GM18502 (cell line): ENCODE measurements around the gene HSPA1A.
A peak's percentile ranks its signal among the peaks of the same experiment; 100 is the strongest.
"Not testable (repeated sequence)": the region's sequence is repeated elsewhere in the genome, so short reads cannot be mapped to it uniquely, and the experiment has no call there.

Source experiments
- ATAC-seq: cut with Tn5 transposase; IDR thresholded peaks from one replicate; pipeline ENCODE4 v1.9.1; 2021; ENCODE audit warnings: mild to moderate bottlenecking; ENCODE audit not compliant: unreplicated experiment, poor library complexity

Gene HSPA1A

GRCh38 chr6:31780507-31781243 lies 34.7 kb upstream of the HSPA1A start:
- ATAC-seq = no peak

GRCh38 chr6:31781244-31782125 lies 33.9 kb upstream of the HSPA1A start:
- no peak for ATAC-seq

- no peak for ATAC-seq
Measured at GRCh38 chr6:31782126-31782855, 33.1 kb upstream of the HSPA1A start.

GRCh38 chr6:31784098-31784925 lies 31.0 kb upstream of the HSPA1A start:
- no peak for ATAC-seq

- ATAC-seq = no peak
Measured at GRCh38 chr6:31785475-31785874, 29.9 kb upstream of the HSPA1A start.

GRCh38 chr6:31791324-31792089 lies 23.8 kb upstream of the HSPA1A start:
- ATAC-seq = no peak

GRCh38 chr6:31792090-31792374 lies 23.3 kb upstream of the HSPA1A start:
- no peak for ATAC-seq

- ATAC-seq = no peak
Measured at GRCh38 chr6:31792761-31793171, 22.6 kb upstream of the HSPA1A start.

GRCh38 chr6:31793927-31794245 lies 21.5 kb upstream of the HSPA1A start:
- ATAC-seq = not testable (repeated sequence)

GRCh38 chr6:31794294-31794865 lies 21.0 kb upstream of the HSPA1A start:
- ATAC-seq = no peak

- ATAC-seq = no peak
Measured at GRCh38 chr6:31794866-31795615, 20.3 kb upstream of the HSPA1A start.

GRCh38 chr6:31795616-31796298 lies 19.6 kb upstream of the HSPA1A start, which contains the start of gene VARS1:
Gene VARS1 (minus strand): TSS chr6:31795752. CDS start chr6:31795217, 535 bp downstream.
- ATAC-seq = peak; percentile 85

- ATAC-seq = no peak
Measured at GRCh38 chr6:31796993-31797385, 18.4 kb upstream of the HSPA1A start.

GRCh38 chr6:31797588-31797987 lies 17.8 kb upstream of the HSPA1A start:
- ATAC-seq = no peak

GRCh38 chr6:31799781-31800180 lies 15.6 kb upstream of the HSPA1A start:
- ATAC-seq = no peak

GRCh38 chr6:31801031-31801927 lies 14.1 kb upstream of the HSPA1A start:
- not testable (repeated sequence) for ATAC-seq

GRCh38 chr6:31805939-31806469 lies 9.3 kb upstream of the HSPA1A start:
- ATAC-seq = peak; percentile 13
